HG02884 (cell line): ENCODE data around the gene MTA2.

Experiments
- ATAC-seq: cut with Tn5 transposase; IDR thresholded peaks from one replicate; pipeline ENCODE4 v1.9.1; 2021; ENCODE audit warnings: mild to moderate bottlenecking, moderate library complexity; ENCODE audit not compliant: unreplicated experiment

The MTA2 gene

GRCh38 chr11:62613291-62613778 lies 11.7 kb upstream of the MTA2 start:
- ATAC-seq, result no peak

- peak; percentile 52 for ATAC-seq
These were observed 11.0 kb upstream of the MTA2 start, which contains the start of the genes EML3 and ROM1 for GRCh38 chr11:62612366-62613290. Gene EML3 (minus strand): TSS chr11:62612775. CDS start chr11:62612457, 318 bp downstream. Gene ROM1 (plus strand): TSS chr11:62613257. CDS start chr11:62613282, 25 bp downstream.

- ATAC-seq, result peak; percentile 23
These were observed 10.2 kb upstream of the MTA2 start for GRCh38 chr11:62611705-62612365.

- ATAC-seq, result no peak
These were observed 9.4 kb upstream of the MTA2 start for GRCh38 chr11:62610814-62611704.

- no peak for ATAC-seq
These were observed 8.7 kb upstream of the MTA2 start for GRCh38 chr11:62610403-62610802.

GRCh38 chr11:62608776-62609175 lies 7.1 kb upstream of the MTA2 start:
- ATAC-seq, result no peak

- no peak for ATAC-seq
These were observed 6.0 kb upstream of the MTA2 start for GRCh38 chr11:62607714-62608113.

GRCh38 chr11:62605902-62606301 lies 4.2 kb upstream of the MTA2 start:
- no peak for ATAC-seq

GRCh38 chr11:62605467-62605866 lies 3.8 kb upstream of the MTA2 start:
- ATAC-seq, result no peak

- ATAC-seq, result no peak
These were observed 2.9 kb upstream of the MTA2 start for GRCh38 chr11:62604460-62605120.

GRCh38 chr11:62603776-62604299 lies 2.2 kb upstream of the MTA2 start:
- no peak for ATAC-seq

- ATAC-seq, result no peak
These were observed 1.4 kb upstream of the MTA2 start for GRCh38 chr11:62603072-62603408.

- no peak for ATAC-seq
These were observed 741 bp upstream of the MTA2 start for GRCh38 chr11:62602141-62603071.

GRCh38 chr11:62601122-62601371 lies 618 bp downstream of the MTA2 start:
- ATAC-seq, result peak; percentile 8

GRCh38 chr11:62600367-62601121 lies 1.1 kb downstream of the MTA2 start:
- no peak for ATAC-seq

GRCh38 chr11:62599901-62600300 lies 1.8 kb downstream of the MTA2 start:
- no peak for ATAC-seq

- peak; percentile 35 for ATAC-seq
These were observed 2.5 kb downstream of the MTA2 start for GRCh38 chr11:62599069-62599696.

GRCh38 chr11:62595124-62595523 lies 6.5 kb downstream of the MTA2 start:
- no peak for ATAC-seq
